Measurements from ENCODE around the gene NR1H2. TPM values are rescaled to one million over a fixed set of nuclear protein-coding genes. Genes with fewer than 3 reads are reported as not detected.

Gene NR1H2
- 62.4 to 88.3 TPM (median 85.4 TPM) in 5 replicates for total RNA-seq (2022; extraction: Qiagen RNA extraction)

GRCh38 chr19:50376166-50377050 lies at the start of gene NR1H2:
Gene NR1H2, plus strand, starts transcription at chr19:50376457. Its CDS starts 1,149 bp downstream, at chr19:50377606.

GRCh38 chr19:50329146-50329925 lies 46.9 kb upstream of the NR1H2 start, which contains the start of gene KCNC3:
Gene KCNC3, minus strand, starts transcription at chr19:50329377. Its CDS starts 295 bp downstream, at chr19:50329082.

GRCh38 chr19:50365434-50366306 lies 10.6 kb upstream of the NR1H2 start, which contains the start of gene NAPSA:
Gene NAPSA, minus strand, starts transcription at chr19:50365639. Its CDS starts 18 bp downstream, at chr19:50365621.

GRCh38 chr19:50383852-50384684 lies 7.8 kb downstream of the NR1H2 start, which contains the start of gene POLD1:
Gene POLD1, plus strand, starts transcription at chr19:50384347. Its CDS starts 14,505 bp downstream, at chr19:50398852.

GRCh38 chr19:50418176-50419021 lies 42.1 kb downstream of the NR1H2 start, which contains the start of gene SPIB:
Gene SPIB, plus strand, starts transcription at chr19:50418938. Its CDS starts 25 bp downstream, at chr19:50418963.

GRCh38 chr19:50432221-50433028 lies 56.2 kb downstream of the NR1H2 start, which contains the start of gene MYBPC2:
Gene MYBPC2, plus strand, starts transcription at chr19:50432892. Its CDS starts 62 bp downstream, at chr19:50432954.

Other genes starting within 250 kb of the NR1H2 start
- not detected in 5 replicates for gene IZUMO2, start 213.2 kb upstream of the NR1H2 start, total RNA-seq (2022; extraction: Qiagen RNA extraction)
- 4.4 to 6.8 TPM (median 5.8 TPM) in 5 replicates for gene MYH14, start 172.8 kb upstream of the NR1H2 start, total RNA-seq (2022; extraction: Qiagen RNA extraction)
- 0.87 to 1.6 TPM (median 1.4 TPM) in 5 replicates for gene KCNC3, start 47.1 kb upstream of the NR1H2 start, total RNA-seq (2022; extraction: Qiagen RNA extraction)
- 1.2 to 1.6 TPM (median 1.3 TPM) in 5 replicates for gene NAPSA, start 10.8 kb upstream of the NR1H2 start, total RNA-seq (2022; extraction: Qiagen RNA extraction)
- gene POLD1, start 7.9 kb downstream of the NR1H2 start, total RNA-seq (2022; extraction: Qiagen RNA extraction): 42.6 to 93.8 TPM (median 81.2 TPM) in 5 replicates
- gene SPIB, start 42.5 kb downstream of the NR1H2 start, total RNA-seq (2022; extraction: Qiagen RNA extraction): 0.26 to 0.52 TPM (median 0.34 TPM) in 4 of 5 replicates, not detected in the other
- gene MYBPC2, start 56.4 kb downstream of the NR1H2 start, total RNA-seq (2022; extraction: Qiagen RNA extraction): 0.02 TPM in 2 of 5 replicates, not detected in the others
- 109 to 164 TPM (median 160 TPM) in 5 replicates for gene EMC10, start 100.0 kb downstream of the NR1H2 start, total RNA-seq (2022; extraction: Qiagen RNA extraction)
- gene GARIN5A, start 100.4 kb downstream of the NR1H2 start, total RNA-seq (2022; extraction: Qiagen RNA extraction): 1.8 to 2.4 TPM (median 2.0 TPM) in 5 replicates
- 52.7 to 92.9 TPM (median 89.0 TPM) in 5 replicates for gene JOSD2, start 134.7 kb downstream of the NR1H2 start, total RNA-seq (2022; extraction: Qiagen RNA extraction)
- not detected in 5 replicates for gene ASPDH, start 137.5 kb downstream of the NR1H2 start, total RNA-seq (2022; extraction: Qiagen RNA extraction)
- 0.37 to 0.93 TPM (median 0.67 TPM) in 5 replicates for gene LRRC4B, start 192.0 kb downstream of the NR1H2 start, total RNA-seq (2022; extraction: Qiagen RNA extraction)

Data from A549 treated with CORT108297 at 1 μM for 4 hours (cell line).